ELR (cell line): ENCODE measurements around the gene TNNI3K.
A peak's percentile ranks its signal among the peaks of the same experiment; 100 is the strongest.

ENCODE experiments used
- DNase-seq: peaks from one replicate; pipeline ENCODE4 v3.0.0-alpha.2; 2015; ENCODE audit warnings: low read depth

Gene TNNI3K

DNA sequence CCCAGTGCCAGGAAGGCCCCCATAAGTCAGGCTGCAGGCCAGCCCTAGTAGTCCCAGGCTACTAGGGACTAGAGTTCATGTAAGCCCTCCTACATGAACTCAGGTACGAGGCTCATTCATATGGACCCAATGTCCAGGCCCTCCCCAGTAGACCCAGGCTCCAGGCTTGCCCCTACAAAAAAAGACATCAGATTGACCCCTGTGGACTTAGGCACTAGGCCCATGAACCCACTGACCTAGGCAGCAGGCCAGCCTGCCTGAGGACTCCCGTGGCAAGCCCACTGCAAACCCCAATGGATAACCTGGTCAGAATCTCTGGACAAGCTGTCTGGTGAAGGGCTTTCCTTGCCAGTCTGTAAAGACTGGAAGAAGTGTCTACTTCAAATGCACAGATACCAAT, 51.2 kb downstream of the TNNI3K start:
- no peak for DNase-seq

- DNase-seq: no peak
Observed at GRCh38 chr1:74314438-74314837, 79.3 kb downstream of the TNNI3K start.

DNA sequence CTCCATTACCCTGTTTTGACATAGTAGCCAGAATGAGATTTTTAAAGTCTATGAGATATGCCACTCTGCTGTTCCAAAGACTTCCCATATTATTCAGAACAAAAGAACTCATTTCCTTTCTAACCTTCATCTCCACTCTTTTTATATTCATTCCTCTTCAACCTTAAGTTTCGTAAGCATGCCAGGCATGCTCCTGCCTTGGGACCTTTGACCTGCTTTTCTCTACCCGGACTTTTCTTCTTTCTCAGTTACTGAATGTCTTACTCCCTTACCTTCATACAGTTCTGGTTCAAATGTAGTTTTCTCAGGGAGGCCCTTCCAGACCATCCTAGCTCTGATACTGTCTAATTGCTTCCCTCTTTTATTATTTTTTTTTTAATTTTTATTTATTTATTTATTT, 81.1 kb downstream of the TNNI3K start:
- no peak for DNase-seq

- DNase-seq: no peak
Observed at GRCh38 chr1:74317663-74318062, 82.5 kb downstream of the TNNI3K start.

DNA sequence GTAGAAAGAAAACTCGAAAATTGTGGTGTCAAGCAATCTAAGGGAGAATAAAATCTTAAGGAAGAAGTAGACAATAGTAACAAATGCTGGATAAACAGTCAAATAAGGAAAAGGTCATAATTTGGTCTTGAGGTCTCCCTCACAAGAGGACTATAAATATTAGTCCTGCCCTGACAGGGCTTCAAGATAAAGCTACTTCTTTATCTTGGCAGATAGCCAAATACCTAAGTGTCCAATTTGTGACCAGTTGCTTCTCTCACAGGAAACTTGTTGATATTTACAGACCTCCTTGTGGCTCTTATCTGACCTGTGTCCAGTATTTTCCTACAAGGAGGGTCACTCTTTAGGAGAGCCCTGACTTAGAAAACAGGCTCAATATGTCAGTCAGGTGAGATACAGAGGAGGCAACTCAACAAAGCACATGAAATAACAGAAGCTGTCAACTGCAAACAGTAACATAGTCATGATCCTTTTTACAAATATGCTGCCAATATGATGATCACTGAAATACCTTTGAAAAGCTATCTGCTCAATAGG, 88.8 kb downstream of the TNNI3K start:
- no peak for DNase-seq

DNA sequence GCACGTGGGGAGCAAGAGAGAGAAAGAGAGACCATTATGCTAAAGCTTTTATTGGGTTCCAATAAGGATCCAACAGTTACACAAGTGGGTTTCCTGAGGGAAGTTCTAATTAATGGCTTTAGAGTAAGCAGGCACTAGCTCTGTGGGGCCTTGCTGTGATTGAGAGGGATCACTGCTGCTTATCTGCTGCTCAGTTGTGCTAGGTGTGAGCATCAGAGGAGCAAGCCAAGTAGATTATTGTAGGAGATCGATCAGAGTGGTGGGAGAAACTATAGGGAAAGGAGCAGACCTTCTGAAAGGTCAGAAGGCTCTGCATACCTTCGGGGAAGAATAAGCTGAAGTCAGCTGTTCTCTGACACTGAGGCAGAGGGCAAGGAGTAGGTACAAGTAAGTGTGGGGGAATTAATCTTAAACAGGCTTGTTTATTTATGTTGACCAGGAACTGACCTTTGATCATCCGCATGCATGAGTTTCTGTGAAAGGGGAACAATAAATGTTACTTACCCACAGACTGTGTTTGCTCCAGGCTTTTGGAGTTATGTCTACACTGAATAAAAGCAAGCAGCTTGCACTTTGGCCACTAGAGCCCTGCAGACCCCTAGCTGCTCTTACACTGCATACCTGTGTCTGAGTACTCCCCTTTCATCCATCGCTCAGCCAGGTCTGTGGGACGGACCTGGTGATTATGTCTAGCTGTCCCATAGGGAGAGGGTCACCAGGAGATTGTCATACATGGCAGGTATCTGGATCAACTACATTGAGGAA, 89.7 kb downstream of the TNNI3K start:
- DNase-seq: no peak

DNA sequence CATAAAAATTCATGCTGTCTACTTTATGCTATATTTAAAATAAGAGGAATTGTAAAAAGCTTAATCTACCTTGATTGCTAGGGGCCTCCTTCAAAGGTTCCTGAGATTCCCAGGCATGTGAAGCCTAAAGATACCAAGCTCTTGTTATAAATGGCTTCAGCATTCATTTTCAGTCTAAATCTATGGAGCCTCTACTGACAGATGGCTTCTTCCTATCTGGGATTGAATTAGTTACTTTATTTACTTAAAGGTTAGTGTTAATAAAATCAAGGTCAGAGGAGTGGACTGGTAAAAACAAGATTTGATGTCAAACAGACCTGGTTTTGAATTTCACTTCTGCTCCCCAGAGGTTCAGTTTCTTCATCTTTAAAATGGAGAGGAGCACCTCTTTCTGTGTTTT, 93.7 kb downstream of the TNNI3K start:
- DNase-seq: no peak

GRCh38 chr1:74333244-74333643, 98.1 kb downstream of the TNNI3K start:
- DNase-seq: no peak

GRCh38 chr1:74334147-74334546, 99.0 kb downstream of the TNNI3K start:
- DNase-seq: no peak

- no peak for DNase-seq
Observed at GRCh38 chr1:74340656-74341055, 105.5 kb downstream of the TNNI3K start.

GRCh38 chr1:74341702-74342339, 106.6 kb downstream of the TNNI3K start:
- no peak for DNase-seq

- DNase-seq: no peak
Observed at GRCh38 chr1:74343216-74343615, 108.0 kb downstream of the TNNI3K start.

- no peak for DNase-seq
Observed at GRCh38 chr1:74344387-74344786, 109.2 kb downstream of the TNNI3K start.

GRCh38 chr1:74356493-74356892, 121.3 kb downstream of the TNNI3K start:
- no peak for DNase-seq

DNA sequence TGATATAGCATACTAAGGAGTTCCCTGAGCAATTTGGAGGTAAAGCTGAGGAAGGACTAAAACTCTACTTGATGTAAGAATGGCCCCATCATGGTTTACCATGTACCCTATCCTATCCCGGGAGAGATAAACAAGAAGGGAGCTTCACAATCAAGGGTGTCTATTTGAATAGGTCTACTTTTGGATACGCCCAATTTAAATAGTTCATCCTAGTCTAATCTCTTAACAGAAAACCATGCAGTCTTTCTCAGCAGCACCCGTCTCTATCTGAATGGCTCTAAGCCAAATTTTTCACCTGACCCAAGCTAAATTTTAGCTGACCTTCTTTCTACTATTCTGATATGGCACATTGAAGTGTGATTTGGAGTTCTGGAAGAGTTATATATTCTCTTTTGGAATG, 122.0 kb downstream of the TNNI3K start:
- DNase-seq: no peak

DNA sequence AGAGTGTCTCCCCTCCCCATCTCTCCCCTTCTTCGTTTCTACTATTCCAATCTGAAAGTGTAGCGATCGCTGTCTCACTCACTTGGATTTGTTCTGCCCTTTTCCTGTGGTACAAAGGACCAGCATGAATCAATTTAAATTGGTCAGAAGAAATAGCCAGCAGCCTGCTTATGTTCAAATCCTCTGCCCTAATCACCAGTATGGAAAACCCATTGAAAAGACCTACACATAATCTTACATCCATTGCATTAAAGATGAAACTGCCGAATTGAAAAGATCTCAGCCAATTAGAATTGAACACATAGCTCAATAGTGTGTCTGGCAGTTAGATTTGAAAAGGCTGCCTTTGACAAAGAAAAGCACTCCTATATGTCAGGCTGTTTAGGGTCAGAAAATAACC, 122.6 kb downstream of the TNNI3K start:
- DNase-seq: no peak

GRCh38 chr1:74362691-74363090, 127.5 kb downstream of the TNNI3K start:
- DNase-seq: no peak

- no peak for DNase-seq
Observed at GRCh38 chr1:74363220-74363619, 128.0 kb downstream of the TNNI3K start.

DNA sequence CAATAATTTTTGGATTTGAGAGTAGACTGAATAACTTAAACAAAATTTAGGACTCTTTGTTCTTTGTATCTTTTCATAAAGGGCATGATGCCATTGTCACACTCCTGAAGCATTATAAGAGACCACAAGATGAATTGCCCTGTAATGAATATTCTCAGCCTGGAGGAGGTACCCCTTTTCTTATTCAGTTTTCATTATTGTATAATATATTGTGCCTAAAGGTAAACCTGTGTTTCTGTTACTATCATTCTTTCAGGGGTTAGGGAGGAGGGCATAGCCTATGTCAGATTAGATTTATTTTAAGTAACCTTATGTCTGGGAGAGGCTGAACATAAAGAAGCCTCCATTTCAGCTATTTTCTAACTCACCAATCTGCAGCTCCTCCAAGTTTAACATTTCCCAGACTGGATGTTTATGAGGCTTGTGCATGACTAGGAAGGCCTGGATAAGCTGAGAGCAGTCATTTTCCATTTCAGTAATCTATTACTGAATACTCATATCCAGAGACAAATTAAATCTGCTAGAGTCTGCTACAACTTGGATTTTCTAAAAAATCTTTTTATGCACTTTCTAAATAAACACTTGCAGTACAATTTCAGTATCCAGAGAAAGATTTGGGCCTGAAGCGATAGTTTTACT, 132.1 kb downstream of the TNNI3K start:
- DNase-seq: no peak

GRCh38 chr1:74368335-74368734, 133.1 kb downstream of the TNNI3K start:
- DNase-seq: peak; percentile 46

DNA sequence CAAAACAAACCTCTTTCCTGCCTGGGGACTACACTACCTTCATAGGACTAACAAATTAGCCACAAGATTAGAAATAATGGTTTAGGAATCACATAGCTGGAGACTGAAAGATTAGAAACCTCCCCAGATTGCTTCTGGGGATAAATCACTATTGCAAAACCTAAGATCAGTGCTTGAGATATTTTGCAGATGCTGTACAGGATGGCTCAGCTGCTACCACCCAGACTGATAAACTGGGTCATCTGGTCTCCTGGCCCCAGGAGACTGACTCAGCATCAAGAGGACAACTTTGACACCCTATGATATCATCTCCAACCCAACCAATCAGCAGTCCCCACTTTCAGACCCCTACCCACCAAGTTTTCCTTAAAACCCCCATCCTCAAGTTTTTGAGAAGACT, 140.2 kb downstream of the TNNI3K start:
- DNase-seq: no peak

DNA sequence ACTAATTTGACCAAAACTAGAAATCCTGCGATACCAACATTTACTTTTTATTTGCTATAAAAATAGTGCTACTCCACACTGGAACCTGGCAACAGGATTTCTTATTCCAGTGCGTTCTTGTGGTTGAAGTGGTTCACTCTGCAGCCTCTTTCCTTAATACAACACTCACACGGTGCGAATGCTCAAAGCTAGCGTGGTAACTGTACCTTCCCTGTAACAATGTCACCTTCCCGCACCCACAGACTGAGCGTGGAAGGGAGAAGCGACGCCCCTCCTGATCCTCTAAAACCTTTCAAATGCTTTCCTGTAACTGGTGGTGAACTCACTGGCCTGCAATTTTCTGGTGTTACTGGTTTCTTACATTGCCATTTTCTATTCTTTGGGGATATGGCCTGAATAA, 145.1 kb downstream of the TNNI3K start:
- DNase-seq: no peak

GRCh38 chr1:74388855-74389254, 153.7 kb downstream of the TNNI3K start:
- DNase-seq: no peak
